ENCODE results near the gene SLC2A10.

DNA sequence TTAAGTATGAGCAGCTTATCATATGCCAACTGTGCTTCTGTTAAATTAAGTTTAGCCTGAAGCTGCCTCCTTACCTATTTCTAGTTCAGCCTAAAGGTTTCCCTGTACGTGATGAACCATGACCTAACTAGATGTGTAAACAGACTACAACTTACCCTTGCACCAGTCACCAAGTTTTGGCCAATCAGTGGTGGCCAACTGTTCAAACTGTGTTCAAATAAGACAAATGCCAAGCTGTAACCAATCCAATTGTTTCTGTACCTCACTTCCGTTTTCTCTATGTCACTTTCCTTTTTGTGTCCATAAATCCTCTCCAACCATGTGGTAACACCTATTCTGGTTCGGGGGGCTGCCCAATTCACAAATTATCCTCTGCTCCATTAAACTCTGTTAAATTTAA is 6.0 kb upstream of the SLC2A10 start:
- TF ChIP-seq GATA2 (IDR thresholded peaks at IDR 0.05; ENCODE audit: low read depth, low read length) (no peak), GATA3 (IDR thresholded peaks at IDR 0.05; ENCODE audit: low read depth, low read length) (no peak)

Data from SH-SY5Y (cell line).